Tibial nerve (tissue), 4 donors: ENCODE results near the gene HLA-DMB.

ENCODE experiments used
- CTCF ChIP-seq, 5 experiments: fragments of 200-600 bp in 3 of 5; fragments of 450-650 bp in 2 of 5; sonication (generic) in 3 of 5; IDR thresholded peaks; one replicate each; pipeline ENCODE4 v1.5.1; 2016 to 2019; ENCODE audit warnings: antibody characterized with exemption in 5 of 5, mild to moderate bottlenecking in 3 of 5, moderate library complexity in 2 of 5
- EP300 ChIP-seq, 2 donors: sonication (generic); formaldehyde crosslinking; IDR thresholded peaks; one replicate each; pipeline ENCODE4 v1.6.1; 2017; ENCODE audit warnings: antibody characterized with exemption in 2 of 2, mild to moderate bottlenecking in 1 of 2
- POLR2A ChIP-seq, 2 donors: fragments of 450-650 bp; IDR thresholded peaks; one replicate each; pipeline ENCODE4 v1.6.1; 2017; ENCODE audit warnings: antibody characterized with exemption in 2 of 2, mild to moderate bottlenecking in 2 of 2, moderate library complexity in 2 of 2

- TF ChIP-seq CTCF (IDR thresholded peaks at IDR 0.05) (no peak), POLR2A (IDR thresholded peaks at IDR 0.05) (no peak), EP300 (IDR thresholded peaks at IDR 0.05) (no peak)
These were observed 14.4 kb upstream of the HLA-DMB start for GRCh38 chr6:32954986-32955802.
